Left renal cortex interstitium (tissue), 4 donors: ENCODE results near the gene HLA-DMB. TPM values are rescaled to one million over a fixed set of nuclear protein-coding genes. Genes with fewer than 3 reads are reported as not detected.
"Not testable (repeated sequence)": the region's sequence is repeated elsewhere in the genome, so short reads cannot be mapped to it uniquely, and the experiment has no call there.

Experiments
- DNase-seq, 4 donors: peaks; one replicate each; pipeline ENCODE4 v3.0.0-alpha.2; 2013; ENCODE audit warnings: low read depth in 4 of 4, low spot score in 2 of 4, missing footprints in 1 of 4
- polyA plus RNA-seq, 4 donors: library from polyadenylated mRNA; unstranded; fragments of 120-200 nt; gene quantifications; one replicate each; pipeline ENCODE4 v1.2.1, GENCODE V29; 2013; ENCODE audit not compliant: insufficient read length in 4 of 4

Gene HLA-DMB
- polyA plus RNA-seq, 4 donors, result 67.0 to 71.1 (median 68.7) TPM

DNA sequence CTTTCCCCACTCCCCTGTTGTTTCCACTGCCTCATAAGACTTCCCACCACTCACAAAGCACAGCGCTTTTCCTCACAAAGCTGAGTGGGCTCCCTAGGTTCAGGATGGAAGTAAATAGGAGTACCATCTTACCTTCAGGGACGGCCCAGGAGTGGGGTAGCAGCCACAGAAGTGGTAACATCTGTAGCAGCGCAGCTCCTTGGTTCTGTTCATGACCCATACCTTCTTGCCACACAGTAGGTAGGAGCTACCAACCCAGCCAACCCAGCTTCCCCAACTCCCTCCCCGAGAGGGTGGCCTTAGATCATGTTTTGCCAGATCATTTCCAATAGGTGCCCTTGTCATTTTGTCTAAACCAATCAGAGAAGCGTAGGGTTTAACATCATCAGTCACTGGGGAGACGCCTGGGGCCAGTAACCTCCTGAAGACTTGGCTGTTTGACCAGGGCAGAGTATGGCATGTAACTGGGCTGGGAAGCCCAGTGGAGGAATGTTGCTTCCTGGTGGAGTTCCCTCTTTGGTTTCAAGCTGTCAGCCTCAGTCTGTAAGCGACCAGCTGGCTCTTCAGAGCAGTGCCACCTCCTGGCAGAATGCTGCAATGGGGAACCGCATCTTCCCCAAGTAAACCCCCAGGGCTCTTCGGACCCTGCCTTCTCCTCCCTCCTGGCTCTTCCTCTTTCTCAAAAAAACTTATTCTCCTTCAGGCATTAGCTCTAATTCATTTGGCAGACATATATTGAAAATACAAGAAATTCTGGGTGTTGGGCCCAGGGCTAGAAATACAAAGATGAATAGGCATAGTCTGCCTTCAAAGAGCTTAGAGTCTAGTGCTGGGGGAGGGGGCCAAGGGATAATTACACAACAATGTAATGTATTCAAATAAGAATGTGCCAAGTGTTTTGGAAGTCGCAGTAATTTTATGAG is 12.2 kb upstream of the HLA-DMB start, which contains the start of gene HLA-DMA:
Gene HLA-DMA (minus strand): TSS at position 281 of the 923 bp plus-strand sequence. CDS start 61 bp downstream, at position 220.
- DNase-seq, result peak in 1 of 4 donors; percentile 52

DNA sequence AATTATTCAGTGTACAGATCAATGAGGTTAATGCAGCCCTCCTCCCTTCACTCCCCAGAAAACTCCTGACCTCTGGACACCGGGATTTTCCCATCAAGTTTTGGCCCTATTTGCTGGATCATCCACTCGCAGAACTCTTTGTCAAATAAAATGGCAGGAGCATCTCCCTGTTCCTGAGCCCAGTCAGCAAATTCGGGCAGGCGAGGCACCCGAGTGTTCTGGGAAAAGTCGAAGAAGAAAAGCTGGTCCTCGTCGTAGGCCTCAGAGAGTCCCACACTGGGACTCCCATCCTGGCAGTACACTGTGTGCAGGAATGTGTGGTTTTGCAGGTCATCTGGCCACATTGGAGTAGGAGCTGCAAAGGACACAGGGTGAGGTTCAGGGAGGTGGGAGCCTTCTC is 9.6 kb upstream of the HLA-DMB start:
- DNase-seq, result no peak

DNA sequence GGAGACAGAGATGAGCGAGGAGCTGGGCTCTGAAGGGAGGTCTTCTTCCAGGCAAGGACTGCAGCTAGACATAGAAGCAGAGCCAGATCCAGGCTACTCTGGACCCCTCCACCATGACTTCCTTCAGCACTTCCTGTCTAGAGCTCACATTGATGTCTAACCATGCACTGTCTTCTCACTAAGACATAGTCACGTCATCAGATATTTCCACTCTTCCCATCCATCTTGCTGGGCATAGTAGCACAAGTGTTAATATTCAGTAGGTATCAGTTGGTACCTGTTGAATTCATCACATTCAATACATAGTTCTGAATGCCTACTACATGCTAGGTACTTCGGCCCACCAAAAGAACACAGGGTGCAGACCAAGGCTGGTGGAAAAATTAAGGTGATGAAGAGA is 9.2 kb upstream of the HLA-DMB start:
- no peak for DNase-seq

DNA sequence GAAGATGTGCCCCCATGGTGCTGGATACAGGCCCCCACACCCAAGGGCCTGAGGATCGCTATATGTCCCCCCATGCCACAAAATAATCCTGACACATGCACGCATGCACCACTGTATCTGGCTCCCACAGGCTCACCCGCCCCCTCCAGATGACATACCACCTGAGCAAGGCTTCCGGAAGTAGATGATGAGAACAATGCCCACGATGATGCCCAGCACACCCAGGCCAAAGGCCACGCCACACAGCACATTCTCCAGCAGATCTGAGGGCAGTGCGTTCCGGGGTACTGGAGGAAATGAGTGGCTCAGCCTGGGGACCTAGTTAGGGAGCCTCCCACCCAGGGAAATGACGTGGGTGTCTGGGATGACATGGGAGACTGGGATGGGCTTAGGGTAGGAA is 8.3 kb upstream of the HLA-DMB start:
- DNase-seq, result no peak

DNA sequence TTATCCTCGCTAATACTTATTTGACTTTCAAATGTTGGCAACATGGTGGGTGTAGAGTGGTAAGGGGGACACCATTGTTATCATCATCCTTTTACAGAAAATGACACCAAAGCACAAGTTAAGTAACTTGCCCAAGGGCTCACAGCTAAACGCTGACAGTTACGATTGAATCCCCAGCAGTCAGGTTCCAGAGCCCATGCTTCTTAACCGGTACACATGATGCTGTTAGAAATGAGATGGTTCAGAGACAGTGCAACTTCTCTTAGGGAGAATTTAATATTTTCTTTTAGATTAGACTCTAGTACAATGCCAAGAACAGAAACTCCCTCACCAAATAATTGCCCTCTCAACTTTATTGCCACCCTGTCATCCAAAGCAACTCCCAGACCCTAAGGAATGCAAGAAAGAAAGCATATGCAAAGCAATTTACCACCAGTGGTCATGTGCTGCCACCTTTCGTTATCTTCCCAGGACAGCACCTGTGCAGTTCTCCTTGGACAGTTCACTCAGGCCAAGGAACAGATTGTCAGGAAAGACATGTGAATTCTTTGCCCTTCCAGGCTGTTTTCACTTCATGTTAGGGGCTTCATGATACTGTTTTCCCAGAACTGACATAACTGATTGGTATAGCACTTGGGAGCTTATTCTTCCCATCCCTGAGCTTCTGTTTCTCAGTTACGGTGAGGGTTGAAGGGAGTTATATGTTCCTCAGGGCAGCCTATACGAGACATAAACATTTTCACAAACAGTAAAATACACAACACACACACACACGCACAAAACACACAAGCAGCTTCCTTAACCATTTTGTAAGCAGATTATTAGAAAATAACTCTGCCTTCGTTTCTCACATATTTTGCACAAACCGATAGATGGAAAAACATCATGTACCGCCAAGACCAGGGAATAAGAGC is 7.0 kb upstream of the HLA-DMB start:
- DNase-seq, result no peak

DNA sequence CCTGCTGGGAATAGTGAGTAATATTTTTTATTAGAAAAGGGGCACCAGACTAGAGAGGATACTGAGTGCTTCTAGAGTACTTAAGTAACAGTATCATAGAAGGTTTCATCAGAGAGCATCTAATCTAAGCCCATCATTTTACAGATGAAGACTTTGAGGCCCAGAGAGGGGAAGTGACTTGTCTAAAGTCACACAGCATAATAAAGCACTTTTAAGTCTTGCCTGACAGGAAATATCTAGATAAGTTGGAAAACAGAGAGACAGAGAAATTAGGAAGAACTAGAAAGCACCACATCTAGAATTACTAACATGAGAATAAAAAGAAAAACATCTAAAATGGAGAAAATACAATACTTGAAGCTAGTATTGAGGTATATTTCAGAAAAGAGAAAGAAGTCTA is 6.1 kb upstream of the HLA-DMB start:
- DNase-seq, result no peak

DNA sequence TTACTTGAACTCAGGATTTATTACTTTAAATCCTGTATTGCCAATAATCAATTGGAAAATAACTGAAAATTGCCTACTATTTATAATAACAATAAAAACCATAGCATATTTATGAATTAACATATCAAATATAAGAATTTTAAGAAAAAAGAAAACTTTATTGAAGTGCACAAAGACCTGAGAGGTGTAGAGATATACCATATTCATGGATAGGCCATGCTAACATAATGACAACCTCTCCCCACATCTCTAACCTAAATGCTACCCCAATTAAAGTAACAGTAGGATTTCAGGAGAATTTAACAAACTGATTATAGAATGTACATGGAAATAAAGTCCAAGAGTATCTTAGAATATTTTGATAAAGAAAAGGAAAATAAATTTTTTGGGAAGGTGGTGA is 5.1 kb upstream of the HLA-DMB start:
- DNase-seq, result no peak

DNA sequence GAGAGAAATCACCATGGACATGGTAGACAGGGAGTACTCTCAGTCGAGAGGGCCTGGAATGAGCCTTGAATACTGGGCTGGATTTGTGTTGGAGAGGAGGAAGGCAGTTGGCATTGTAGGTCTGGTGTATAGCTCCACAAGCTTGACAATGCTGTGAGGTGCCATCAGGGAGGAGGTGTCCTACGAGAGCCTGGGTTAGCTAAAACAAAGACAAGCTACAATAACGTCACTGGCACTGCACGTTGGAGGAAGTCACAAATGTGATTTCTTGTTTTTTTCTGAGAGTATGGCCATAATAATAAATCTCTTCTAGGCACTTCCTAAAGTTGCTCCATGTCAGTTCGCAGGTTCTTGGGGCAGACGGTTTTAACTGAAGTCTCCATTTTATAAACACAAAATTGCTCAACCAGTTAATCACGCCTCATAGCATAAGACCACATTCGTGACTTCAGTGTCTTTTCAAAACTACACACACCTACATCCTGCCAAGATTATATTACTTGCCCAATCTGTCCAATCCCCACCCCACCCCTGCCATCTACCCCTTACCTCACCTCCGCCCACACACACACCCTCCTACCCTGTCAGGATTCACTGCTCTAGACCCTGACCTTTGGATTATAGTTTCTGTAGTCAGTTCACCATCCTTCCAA is 4.4 kb upstream of the HLA-DMB start:
- no peak for DNase-seq

DNA sequence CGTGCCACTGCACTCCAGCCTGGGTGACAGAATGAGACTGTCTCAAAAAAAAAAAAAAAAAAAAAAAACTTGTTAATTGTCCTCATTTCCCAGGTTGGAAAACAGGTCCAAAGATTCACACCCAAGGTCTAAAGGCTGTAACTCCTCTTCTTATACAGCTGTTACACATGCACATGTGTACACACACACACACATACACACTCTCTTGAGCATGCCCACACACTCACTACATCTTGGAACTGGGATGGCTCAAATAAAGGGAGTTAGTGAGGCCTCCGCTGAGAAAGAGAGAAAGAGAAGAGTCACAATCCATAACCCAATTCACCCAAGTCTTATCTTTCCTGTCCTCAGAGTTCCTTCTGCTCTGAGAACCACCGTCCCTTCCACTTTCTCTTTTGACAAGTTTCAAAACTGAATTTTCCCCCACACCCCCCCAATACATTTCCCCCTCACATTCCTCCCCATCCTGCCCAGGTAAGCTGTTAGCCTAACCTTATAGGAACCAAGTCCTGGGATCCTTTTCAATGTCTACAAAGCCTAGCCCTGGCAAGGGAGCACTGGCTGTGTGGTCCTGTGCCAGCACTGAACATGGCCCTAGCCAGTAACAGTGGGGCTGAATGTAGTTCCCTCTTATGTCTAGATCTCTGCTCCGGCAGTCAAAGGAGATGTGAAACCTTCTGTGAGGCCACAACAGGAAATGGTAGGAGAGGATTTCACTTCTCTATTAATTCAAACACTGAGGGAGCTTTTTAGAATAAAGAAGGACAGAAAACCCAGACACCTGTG is 3.2 kb upstream of the HLA-DMB start:
- DNase-seq, result no peak

DNA sequence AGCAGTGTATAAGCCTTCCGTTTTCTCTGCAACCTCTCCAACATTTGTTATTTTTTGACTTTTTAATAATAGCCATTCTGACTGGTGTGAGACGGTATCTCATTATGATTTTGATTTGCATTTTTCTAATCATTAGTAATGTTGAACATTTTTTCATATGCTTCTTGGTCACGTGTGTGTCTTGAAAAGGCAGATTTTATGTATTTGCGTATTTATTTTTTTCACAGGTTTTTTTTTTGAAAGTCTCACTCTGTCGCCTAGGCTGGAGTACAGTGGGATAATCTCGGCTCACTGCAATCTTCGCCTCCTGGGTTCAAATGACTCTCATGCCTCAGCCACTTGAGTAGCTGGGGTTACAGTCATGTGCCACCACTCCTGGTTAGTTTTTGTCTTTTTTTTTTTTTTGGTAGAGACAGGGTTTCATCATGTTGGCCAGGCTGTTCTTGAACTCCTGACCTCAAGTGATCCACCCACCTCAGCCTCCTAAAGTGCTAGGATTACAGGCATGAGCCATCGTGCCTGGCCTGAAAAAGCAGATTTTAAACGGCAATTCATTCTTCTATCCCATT is 1.8 kb upstream of the HLA-DMB start:
- DNase-seq, result not testable (repeated sequence)

DNA sequence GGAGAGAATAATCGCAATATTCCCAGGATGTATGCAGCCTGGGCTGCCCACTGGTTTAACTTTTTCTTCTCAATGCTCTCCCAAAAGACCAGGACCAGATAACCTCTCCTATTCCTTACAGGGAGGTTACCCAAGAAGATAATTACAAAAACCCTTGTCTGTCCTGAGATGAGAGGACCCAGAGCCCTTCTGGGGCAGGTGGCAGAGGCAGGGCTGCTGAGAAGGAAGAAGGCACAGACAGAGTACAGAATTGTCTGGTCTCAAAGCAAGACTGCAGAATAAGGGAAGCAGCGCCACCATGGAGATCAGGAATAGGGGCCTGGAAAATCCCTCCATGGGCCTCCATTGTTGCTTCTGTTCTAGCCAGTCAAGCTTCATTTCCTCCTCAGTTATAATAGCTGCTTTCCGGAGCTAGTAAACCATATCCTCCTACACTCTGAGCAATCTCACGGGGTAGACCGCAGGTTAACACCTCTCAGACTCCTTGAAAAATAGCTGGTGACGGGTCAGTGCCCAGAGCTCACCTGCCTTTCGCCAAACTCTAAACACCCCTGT is 463 bp upstream of the HLA-DMB start:
- peak in 2 of 4 donors; percentile 66 to 68 for DNase-seq

DNA sequence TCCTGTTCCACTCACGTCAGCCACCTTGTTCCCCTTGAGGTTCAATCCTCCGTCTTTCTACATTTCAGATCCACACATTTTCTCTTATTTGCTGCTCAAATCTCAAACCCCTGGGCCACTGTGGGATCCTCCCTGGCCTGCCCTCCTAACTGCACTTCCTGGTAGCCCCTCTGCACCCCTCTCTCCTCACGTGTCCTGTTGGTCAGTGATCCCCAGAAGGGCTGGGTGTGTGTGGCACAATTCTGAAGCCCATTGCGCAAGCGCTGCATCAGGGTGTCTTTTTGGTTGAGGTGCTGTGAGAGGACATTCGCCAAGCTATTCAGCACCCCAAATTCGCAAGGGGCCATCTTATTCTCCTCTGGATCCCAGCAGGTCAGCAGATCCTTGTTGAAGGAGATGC is 2.3 kb downstream of the HLA-DMB start:
- no peak for DNase-seq

DNA sequence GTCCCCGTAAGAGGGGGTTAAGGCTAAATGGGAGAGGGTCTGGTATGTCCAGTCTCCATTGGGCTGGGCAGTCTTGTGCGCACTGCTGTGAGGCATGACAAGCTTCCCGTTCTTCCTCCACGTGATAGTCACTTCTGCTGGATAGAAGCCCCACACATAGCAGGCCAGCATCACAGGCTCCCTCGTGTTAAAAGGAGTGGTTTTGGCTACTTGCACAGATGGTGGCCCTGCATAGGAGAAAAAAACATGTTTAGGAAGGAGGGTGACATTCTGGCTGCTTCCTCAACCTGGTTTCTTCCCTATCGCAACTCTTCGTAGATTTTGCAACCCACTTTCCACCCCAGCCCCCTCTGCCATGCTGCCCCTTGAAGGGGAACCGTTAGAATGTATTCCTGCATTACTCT is 3.6 kb downstream of the HLA-DMB start:
- no peak for DNase-seq

DNA sequence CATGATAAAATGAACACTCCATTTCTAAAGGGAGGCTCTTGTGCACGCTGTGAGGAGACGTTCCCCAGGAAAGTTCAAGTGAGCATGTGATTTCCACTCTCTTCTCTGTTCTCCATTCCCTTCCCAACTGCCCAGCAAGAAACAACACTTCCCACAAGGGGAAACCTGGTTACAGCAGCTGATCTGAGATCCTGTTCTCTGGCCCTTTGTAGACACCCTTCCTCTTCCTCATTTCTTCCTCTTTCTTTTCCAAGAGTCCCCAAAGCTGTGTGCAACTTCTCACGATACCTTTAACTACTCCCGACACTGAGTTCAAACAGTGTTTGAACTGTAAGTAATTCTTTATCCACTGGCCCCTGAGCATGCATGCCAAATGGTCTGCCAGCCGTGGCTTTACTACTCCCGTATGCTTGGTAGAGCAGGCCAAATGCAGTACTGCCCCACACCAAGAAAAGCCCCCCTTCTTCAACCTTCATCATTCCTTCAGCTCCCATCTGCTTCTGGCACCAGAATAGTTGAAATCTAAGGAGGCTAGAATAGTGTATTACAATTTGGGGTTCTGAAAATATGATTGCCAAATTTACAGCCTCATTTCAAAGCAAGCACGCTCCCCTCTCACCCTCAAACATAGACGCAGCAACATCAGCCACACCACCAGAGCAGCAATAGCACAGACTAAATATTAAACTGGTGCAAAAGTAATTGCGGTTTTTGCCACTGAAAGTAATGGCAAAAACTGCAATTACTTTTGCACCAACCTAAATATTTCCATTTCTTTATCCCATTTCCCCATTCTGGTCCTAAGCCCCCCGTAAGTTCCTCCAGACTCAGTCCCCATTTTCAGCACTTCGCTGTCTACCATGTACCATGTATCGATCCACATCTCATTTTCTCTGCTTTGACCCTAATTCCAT is 4.3 kb downstream of the HLA-DMB start:
- no peak for DNase-seq

DNA sequence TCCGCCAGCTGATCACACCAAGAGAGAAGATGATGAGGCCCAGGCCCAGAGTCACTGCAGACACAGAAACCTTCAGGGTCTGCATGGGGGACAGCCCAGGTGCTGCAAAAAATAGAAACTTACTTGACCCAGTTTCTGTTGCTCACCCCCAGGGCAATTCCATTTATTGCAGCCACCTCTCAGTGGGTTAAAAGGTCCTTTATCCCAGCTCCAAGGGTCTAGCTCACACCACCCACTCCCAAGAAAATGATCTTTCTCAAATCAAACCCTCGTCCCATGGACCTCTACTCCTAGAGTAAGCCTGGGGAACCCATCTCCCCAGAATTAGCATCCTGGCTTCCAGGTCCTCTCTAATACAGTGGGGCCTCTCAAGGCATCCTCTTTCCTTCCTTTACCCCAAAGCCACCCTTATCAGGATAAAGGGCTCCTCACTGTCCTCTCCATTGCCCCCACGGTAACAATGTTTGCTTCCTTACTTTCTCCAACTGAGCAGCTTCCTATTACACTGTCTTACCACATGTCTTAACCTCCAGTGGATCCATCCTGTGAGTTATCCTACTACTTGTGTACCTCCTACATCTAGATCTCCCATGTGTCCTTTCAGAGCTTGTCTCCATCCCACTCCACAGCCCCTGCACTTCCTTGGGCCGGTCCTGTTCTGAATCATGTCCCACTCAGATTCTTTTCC is 5.1 kb downstream of the HLA-DMB start:
- DNase-seq, result no peak

DNA sequence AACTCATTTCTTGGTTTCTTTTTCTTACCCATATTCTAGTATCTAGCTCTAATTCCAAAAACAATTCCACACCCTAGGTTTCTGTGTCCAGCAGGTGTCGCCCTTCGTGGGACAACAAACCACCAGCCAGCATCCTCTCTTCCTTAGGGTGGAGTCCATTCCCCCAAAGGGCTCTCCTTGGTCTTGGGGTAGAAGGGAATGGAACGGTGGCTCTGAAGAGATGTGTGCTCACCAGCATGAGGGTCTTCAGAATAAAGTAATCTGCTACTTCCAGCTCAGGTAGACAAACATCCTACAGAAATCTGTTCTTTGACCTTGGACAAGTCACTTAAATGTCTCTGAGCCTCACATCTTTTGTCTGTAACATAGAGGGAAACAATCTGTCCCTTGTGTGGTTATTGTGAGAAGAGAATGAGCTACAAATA is 7.2 kb downstream of the HLA-DMB start:
- DNase-seq, result peak in 1 of 4 donors; percentile 63

DNA sequence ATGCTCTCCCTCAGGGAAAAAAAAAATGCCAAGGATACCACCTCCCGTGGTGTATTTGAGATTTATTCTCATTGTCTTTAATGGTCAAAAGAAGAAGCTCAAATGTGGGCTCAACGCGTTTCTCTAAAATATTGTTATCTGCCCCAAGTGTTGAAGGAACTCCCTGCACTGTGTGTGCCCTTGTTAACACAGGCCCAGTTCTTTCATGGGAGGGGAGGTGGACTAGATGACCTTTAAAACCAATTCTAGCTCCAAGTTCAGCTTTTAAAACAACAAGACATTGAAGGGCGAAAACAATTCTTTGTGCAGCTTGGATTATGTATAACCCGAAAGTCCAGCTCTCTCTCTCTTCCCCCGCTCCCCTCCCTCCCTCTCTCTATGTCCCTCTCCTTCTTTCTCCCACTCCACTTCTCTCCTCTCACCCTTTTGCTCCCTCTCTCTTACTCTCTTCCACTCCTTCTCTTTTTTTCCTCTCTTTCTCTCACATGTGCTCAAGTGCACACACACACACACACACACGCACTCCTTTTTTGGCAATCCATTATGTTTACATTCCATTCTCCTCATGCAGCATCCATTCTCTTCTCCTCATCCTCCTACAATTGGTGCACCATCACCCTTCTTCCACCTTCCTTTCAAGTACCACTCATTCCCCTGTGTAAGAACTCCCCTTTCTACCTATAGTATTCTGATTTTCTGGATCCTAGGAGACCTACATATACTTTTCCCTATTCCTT is 8.5 kb downstream of the HLA-DMB start:
- DNase-seq, result no peak
